Neural crest cell (in vitro differentiated cells): Measurements from ENCODE around the gene ZNF442. TPM values are rescaled to one million over a fixed set of nuclear protein-coding genes. Genes with fewer than 3 reads are reported as not detected.

Experiments
- total RNA-seq: library from RNA; stranded (reverse); gene quantifications from 2 replicates; pipeline ENCODE4 v1.2.1, GENCODE V29; 2021

The ZNF442 gene
- total RNA-seq, 1 donor from 2014 or later, result 5.6 TPM

Other genes starting within 250 kb of the ZNF442 start
- 8.1 and 9.1 TPM in 2 replicates for gene ZNF20, start 225.3 kb downstream of the ZNF442 start, total RNA-seq
- gene ZNF625, start 208.9 kb downstream of the ZNF442 start, total RNA-seq, result 22.8 and 29.0 TPM in 2 replicates
- 13.2 and 13.3 TPM in 2 replicates for gene ZNF136, start 202.6 kb downstream of the ZNF442 start, total RNA-seq
- gene ZNF44, start 70.8 kb downstream of the ZNF442 start, total RNA-seq, result 5.5 and 5.8 TPM in 2 replicates
- 1.6 and 2.4 TPM in 2 replicates for gene ZNF563, start 32.0 kb downstream of the ZNF442 start, total RNA-seq
- gene ZNF799, start 35.6 kb upstream of the ZNF442 start, total RNA-seq, result 4.6 and 4.8 TPM in 2 replicates
- gene ZNF443, start 75.3 kb upstream of the ZNF442 start, total RNA-seq, result 9.9 and 10.3 TPM in 2 replicates
- gene ZNF709, start 119.1 kb upstream of the ZNF442 start, total RNA-seq, result 8.8 and 8.9 TPM in 2 replicates
- 9.9 and 10.7 TPM in 2 replicates for gene ZNF564, start 185.8 kb upstream of the ZNF442 start, total RNA-seq
- gene ZNF490, start 245.1 kb upstream of the ZNF442 start, total RNA-seq, result 10.3 and 12.2 TPM in 2 replicates
- gene ZNF791, start 245.2 kb upstream of the ZNF442 start, total RNA-seq, result 18.9 and 22.4 TPM in 2 replicates